Left ventricle myocardium superior (tissue), 1 donor: ENCODE measurements around the gene WNT7B. TPM values are rescaled to one million over a fixed set of nuclear protein-coding genes. Genes with fewer than 3 reads are reported as not detected.
A peak's percentile ranks its signal among the peaks of the same experiment; 100 is the strongest.

Experiments
- ATAC-seq: fragments of 200-7000 bp; cut with Tn5 transposase; one replicate; pipeline ENCODE4 v1.9.1; 2020; ENCODE audit warnings: mild to moderate bottlenecking, moderate library complexity
- DNase-seq: peaks from one replicate; pipeline ENCODE4 v3.0.0-alpha.2; 2020
- intact Hi-C: fragments of 100-400 bp; cut with micrococcal nuclease; formaldehyde crosslinking; loops from one replicate; pipeline ENCODE4 v1.11.0; 2022
- total RNA-seq: library from RNA; stranded (reverse); fragmentation: NEBNext Ultra II Directional; extraction: Animal tissue kit (Norgen Biotek cat#: 25700); gene quantifications from one replicate; pipeline ENCODE4 v1.2.1, GENCODE V29; 2021
- donor health status: DM: no; HTN: yes; CAD: no; lungs with severe emphysema.

Gene WNT7B
- total RNA-seq, 1 donor from 2014 or later: not detected

DNA sequence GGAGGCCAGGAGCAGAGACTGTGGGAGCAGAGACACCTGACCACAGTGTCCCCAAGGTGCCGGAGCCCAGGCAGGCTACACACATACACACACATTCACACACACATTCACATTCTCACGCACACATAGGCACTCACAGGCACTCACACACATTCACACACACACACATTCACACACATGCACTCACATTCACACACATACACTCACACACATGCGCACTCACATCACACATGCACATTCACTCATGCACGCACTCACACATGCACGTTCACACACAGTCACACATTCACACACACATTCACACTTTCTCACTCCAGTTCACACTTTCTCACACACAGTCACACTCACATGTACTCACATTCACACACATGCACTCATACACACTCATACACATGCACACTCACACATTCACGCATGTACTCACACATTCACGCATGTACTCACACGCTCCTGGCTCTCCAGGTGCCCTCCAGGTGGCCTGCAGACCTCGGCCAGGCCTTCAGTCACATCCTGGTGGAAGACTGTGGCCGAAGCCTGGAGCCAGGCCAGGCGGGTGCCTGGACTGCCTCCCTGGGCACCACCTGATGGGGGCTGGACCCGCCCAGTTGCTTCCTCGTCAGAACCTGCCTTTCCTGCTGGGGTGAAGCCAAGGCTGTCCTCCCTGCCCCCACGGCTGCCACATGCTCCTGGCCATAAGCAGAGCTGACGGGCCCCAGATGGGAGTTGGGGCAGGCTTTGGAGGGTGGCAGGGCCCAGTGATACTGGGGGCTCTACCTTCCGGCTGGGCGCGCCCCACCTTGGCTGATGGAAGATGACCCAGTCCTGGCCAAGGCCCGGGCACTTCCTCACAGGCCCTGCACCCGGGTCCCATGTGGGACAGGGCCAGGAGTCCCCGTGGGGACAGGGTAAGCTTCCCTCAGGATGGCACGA is 89.5 kb downstream of the WNT7B start:
- intact Hi-C loops: no loop called here
- DNase-seq (peak; percentile 24), ATAC-seq (no peak)

DNA sequence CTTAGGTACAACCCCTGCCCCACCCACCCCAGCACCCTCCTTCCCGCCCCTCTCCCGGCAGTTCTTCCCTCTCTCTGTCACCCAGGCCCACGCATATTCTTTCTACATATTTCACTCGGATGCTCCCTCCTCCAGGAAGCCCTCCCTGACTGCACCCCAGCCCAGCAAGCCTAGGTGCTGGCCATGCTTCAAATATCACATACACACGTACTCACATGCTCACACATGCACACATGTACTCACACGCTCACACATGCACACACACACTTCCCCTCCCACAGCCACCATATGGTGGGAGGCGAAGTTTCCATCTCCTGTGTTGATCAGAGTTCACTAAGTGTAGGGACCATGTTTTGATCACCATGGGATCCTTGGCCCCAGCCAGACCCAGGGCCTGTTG is 90.4 kb downstream of the WNT7B start:
- intact Hi-C loops: no loop called here
- no peak for DNase-seq
- no peak for ATAC-seq

DNA sequence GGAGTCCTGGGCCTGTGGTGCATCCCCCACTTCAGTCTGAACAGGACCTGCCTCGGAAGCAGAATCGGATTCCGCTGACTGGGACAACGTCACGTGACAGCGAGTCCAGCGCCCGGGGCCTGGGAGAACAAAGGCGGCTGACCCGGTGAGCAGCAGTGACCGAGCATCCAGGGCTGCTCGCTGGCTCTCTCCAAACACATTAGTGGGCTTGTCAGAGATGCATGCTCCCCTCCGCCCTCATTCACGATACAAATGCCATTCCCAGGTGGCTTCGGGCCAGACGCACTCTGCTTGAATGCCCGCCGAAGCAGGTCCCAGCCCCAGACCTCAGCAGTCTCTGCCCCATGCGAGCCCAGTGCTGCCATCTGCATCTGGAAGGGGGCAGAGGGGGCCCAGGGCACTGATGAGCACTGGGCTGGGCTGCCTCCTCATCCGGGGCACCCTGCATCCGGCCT is 91.0 kb downstream of the WNT7B start:
- DNase-seq (peak; percentile 31), ATAC-seq (no peak)
- intact Hi-C loops: no loop called here

DNA sequence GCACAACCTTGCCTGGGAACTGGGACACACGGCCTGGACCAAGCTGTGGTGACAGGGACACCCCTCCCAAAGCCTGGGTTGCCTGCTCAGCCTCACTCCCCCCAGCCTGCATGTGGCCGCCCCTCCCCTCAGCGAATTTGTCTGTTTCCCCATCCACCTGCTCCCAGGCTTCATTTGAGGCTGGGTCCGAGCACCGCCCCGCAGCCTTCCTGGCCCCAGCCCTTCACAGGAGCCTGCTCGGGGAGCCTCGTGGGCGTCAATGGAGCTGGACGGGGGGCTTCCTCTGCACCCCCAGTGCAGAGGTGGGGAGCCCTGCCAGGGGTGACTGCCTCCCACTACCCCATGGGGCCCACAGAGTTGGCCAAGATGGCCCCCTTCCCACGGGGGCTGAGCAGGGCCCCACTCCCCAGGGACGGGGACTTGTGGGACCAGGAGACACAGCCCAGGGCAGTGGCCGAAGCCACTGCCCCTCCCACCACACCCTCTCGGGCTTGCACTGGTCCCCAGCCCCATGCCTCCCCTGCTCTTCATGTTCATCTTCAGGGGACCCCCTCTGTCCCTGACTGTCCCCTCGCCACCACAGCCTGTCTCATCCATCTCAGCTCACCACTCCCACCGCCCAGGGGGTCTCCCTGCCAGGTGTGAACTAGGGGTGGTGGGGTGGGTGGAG is 91.7 kb downstream of the WNT7B start:
- DNase-seq (peak; percentile 15), ATAC-seq (no peak)
- intact Hi-C loops: no loop called here

DNA sequence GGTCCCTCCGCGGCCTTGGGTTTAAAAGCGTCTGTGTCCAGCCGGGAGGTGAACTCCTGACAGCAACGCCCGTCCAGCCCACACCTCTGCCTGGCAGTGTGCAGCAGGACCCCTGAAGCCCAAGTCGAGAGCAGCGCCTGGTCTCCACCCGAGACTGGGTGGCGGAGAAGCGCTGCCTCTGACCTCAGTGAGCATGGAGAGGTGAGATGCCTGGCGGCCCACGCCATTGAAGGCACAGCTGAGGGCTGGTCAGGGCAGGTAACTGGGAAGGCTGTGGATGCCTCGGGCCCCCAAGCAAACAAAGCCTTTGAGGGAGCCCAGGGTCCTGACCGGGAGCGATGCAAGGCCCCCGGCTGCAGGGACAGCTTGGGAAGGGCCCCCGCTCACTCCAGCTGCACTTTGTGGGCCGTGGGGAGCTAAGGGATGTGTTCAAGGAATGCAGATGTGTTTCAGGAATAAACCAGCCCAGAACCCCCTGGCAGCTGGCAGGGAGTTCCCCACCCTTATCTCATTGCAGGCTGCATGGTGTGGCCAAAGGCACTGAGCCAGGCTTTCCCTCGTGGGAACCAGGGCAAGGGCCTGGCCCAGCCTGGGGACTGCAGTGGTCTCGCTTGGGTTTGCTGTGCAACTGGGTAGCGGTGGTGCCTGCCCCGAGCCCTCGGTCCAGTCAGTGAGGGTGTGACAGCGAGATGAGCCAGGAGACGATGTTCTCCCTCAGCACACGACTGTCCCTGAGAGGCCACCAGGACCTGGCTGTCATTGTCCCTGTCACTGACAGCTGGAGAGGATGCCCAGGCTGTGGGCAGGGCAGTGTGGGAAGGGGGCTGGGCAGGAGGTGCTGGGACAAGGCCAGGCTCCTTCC is 92.5 kb downstream of the WNT7B start:
- intact Hi-C loops: no loop called here
- DNase-seq (peak; percentile 69), ATAC-seq (peak; percentile 91)

DNA sequence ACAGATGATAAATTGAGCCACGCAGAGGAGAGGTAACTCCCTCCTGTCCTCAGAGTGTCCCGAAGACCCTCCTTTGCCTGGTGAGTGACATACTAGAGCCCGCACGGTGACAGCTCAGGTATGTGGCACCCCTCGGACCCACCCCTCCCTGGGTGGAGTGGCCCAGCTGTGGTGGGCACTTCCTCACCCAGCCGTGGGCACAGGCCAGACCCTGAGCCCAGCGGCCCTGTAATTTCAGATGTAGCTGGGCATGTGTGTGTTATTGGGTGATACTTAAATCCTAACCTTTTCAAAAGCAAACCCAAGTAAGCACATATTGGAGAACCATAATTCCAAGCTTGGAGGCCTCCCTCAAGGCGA is 93.2 kb downstream of the WNT7B start:
- no peak for DNase-seq
- no peak for ATAC-seq
- intact Hi-C loops: no loop called here

DNA sequence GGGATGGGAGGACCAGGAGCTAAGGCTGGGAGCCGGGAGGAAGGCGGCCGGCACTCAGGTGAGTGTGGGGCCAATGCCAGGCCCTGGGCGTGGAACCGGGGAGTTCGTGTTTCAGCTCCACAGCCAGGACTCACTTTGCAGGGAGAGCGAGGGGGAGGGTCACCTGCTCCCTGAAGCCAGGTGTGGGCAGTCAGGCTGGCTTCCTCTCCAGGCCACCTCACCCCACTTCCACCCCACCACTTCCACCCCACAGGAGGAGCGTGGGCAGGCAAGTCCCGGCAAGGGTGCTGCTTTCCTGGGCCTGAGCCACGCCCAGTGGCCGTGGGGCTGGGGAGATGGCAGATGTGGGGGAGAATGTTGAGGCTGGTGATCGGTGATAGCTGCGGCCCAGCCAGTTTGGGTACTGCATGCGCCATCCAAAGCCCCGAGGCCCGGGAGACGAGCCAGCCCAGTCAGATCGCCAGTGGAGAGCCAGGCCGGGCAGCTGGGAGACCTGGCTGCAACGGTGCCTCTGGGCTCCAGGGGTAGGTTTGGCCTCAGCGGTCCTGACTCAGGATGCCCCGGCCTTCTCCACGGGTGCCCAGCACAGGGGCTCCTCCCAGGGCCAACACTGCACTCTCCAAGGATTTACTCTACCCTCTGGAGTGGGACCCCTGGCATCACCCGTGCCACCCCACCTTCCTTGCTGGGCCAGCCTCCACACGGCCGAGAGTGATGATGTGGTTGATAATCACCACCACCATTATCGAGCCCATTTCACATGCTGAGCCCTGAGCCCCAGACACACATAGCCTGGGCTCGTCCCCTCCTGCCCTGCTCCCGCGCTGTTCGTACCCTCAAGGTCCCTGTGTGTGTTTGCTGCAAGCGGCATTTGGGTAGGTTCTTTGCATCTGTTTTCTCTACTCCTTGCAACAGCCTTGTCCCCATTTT is 93.8 kb downstream of the WNT7B start:
- ATAC-seq (no peak), DNase-seq (peak; percentile 51)
- intact Hi-C loops: no loop called here

DNA sequence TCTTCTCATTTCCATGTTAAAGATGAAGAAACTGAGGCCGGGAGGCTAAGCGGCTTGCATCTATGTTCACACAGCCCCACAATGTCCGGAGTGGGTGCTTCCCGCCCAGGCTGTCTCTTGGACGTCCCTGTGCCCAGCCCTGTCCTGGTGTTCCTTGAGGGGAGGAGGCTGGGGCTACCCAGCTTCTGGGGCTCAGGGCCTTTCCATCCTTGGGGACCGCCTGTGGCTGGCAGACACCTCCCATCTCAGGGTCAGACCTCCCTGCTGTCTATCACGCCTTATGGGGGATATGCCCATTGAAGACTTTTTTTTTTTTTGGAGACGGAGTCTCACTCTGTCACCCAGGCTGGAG is 95.5 kb downstream of the WNT7B start:
- no peak for DNase-seq
- ATAC-seq: no peak
- intact Hi-C loops: no loop called here

DNA sequence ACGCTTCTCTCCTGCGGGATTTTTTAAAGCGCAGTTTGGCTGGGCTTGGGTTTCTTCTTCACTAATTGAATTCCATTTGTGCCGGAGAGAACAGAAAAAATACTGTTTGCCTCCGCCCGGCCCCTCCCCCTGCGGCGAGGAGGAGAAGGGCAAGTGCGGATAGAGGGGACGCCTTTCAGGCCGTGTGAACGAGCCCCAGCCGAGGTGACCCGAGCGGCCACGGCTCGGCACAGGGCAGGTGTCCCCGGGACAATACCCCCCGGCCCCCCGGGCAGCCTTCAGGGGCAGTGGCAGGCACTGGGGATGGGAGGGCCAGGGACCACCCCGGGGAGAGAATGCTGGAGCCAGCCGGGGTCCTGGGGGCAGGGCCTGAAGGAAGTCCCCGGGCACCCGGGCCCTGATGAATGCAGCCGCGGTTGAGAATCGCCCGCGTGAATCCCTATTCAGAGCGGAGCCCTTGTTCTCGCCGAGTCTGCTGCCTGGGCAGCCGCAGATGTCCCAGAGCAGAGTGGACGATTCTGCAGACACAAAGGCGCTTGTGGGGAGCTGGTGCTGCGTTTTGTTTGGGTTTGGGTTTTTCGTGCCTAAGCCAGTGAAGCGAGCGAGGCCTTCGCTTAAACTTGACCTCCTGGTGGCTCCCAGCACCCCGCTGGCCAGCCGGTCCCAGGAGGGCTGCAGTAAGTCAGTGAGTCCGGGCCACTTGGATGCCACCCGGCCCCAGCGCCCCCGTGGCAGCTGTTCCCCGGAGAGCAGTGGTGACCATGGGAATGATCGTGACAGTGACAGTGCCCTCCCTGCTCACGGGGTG is 96.0 kb downstream of the WNT7B start:
- DNase-seq (peak; percentile 28), ATAC-seq (no peak)
- intact Hi-C loops: no loop called here

DNA sequence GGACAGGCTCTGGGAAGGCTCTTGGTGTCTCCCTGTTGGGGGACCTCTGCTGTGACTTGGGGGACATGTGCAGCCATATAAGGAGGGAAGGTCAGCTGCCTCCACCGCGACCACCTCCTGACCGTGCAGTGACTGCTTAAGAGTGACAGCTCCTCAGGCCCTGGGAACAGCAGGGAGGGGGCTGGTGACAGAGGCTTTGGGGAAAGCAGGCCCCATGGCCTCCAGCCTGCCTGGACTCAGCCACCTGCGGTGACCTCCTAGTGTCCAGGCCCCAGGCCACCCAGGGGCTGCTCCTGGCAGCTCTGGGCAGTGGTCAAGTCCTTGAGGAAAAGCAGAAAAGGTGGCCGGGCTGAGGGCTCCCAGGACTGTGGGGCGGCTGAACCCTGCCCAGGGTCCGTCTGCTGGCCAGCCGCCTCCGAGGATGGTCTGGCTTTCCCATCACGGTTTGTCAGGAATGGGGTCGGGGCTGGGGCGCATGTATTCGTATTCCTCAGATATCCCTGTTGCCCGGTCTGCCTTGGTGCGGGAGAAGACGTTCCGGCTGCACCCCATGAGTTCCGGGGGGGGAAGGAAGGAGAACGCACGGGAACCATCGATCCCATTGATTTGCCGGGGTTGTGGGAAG is 96.8 kb downstream of the WNT7B start:
- DNase-seq (peak; percentile 29), ATAC-seq (no peak)
- intact Hi-C loops: no loop called here

DNA sequence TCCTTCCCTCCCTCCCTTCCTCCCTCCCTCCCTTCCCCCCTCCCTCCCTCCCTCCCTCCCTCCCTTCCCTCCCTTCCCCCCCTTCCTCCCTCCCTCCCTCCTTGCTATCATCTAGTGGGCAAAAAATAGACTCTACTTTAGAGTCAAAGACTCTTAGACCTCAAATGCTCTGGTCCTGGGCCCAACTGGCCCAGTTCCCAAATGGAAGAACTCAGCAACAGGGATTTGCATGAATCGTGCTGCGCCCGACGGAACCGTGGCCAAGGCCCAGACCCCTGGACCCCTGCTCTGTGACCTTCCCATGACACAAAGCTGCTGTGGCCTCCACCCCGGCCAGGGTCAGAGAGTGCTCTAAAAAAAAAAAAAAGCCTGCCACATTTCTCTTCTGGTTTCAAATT is 97.4 kb downstream of the WNT7B start:
- peak; percentile 74 for ATAC-seq
- intact Hi-C loops: no loop called here
- peak; percentile 75 for DNase-seq

DNA sequence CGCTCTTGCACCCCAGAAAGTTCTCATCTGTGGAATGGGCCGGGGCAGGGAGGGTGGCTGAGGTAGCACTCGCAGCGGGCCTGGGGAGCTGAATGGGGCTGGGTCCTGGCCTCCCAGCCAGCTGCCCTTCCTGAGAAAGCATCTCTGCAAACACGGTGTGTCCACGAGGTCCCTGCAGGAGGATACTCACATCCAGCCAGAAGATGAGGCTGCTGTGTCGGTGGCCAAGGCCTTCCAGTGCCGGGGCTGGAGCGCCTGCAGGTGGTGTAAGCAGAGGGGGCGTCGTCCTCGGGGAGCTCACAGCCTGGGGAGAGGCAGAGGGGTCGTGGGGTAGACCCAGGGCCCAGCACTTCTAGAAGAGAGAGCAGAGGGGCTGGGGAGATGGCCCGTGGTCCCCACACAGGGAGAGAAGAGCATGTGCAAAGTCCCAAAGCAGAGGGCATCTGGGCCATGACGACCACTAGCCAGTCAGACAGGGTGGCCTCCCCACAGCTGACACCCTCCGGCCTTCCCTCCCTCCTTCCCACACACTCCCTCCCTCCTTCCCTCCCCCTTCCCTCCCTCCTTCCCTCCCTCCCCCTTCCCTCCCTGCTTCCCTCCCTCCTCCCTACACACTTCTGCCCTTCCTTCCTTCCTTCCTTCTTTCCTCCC is 97.9 kb downstream of the WNT7B start:
- ATAC-seq (peak; percentile 11), DNase-seq (peak; percentile 25)
- intact Hi-C loops: no loop called here

DNA sequence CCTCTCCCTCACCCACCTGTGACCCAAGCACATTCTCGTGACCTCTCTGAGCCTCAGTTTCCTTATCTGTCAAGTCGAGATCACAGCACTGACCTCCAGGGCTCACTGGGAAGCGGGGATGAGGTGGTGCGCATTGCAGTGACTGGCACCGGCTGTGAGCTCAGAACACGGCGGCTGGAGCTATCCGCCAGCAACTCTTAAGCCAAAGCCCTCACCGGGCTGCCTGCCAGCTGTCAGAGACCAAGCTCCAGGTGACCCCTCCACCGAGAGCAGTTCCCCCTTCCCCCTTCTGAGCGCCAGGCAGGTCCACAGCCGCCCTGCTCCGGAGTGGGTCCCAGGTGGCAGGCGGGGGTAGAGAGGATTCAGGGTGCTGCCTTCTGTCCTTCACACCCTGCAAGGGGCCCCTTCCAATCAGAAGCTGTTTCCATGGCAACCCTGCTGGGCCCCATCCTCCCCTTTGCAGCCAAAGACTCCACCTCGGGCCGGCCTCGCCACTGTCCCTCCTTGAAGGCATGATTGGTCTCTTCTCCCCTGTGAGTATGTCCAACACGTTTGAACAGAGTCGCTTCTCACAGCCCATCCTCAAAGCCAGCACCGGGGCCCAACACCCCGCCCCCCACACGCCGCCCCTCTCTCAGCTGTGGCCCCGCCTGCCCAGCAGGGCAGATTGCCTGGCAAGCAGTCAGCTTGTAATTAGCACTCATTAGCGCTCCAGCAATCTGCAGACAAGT is 98.7 kb downstream of the WNT7B start:
- peak; percentile 77 for DNase-seq
- intact Hi-C loops: no loop called here
- peak; percentile 71 for ATAC-seq

DNA sequence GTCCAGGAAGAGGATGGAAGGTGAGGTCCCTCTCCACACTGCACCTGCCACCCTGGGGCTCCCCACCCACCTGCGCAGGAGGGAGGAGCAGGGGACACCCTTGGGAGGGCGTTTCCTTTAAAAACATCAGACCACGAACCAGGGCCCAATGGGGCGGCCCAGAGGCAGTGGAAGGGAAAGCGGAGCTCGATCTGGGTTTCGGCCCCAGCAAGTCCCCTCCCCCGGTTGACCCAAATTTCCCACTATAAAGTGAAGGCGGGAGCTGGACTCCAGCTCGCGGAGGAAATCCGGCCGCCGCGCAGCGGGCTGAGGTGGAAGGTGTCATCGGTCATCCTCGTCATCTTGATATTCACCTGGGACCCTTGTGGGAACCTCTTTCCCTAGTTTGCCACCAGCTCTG is 99.3 kb downstream of the WNT7B start:
- no peak for DNase-seq
- no peak for ATAC-seq
- intact Hi-C loops: no loop called here

DNA sequence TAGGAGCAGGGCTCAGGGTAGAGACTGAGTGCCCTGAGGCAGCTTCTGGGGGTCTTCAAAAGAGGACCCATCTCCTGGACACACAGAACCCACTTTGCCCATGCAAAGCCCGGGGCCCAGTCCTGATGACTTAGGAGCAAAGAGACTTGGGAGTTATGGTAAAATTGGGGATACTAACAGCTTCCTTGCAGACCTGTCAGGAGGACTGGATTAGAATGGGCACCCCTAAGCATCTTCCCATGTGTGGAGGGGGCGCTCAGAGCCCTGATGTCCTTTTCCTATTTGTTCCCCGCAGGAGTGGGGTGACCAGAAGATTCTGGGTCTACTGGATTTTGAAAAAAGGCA is 100.0 kb downstream of the WNT7B start:
- no peak for ATAC-seq
- intact Hi-C loops: no loop called here
- DNase-seq: no peak
